MM.1S (cell line): Measurements from ENCODE around the gene ABCA13.

Experiments
- DNase-seq: peaks from one replicate; pipeline ENCODE4 v3.0.0-alpha.2; 2015
- H2AFZ ChIP-seq: fragments of 300-600 bp; sonication (generic); 2 replicates; pipeline ENCODE4 v1.6.0; 2016; ENCODE audit warnings: antibody characterized with exemption, low read length
- H3F3A ChIP-seq: fragments of 300-600 bp; sonication (generic); 2 replicates; pipeline ENCODE4 v1.6.1; 2016; ENCODE audit warnings: mild to moderate bottlenecking, antibody characterized with exemption, low read length, moderate library complexity, mixed read lengths; ENCODE audit not compliant: insufficient read depth
- H3K27ac ChIP-seq: fragments of 300-600 bp; sonication (generic); 2 replicates; pipeline ENCODE4 v1.5.1; 2016; ENCODE audit warnings: mild to moderate bottlenecking, low read length
- H3K27me3 ChIP-seq: fragments of 300-600 bp; sonication (generic); replicated peaks from 2 replicates; pipeline ENCODE4 v1.6.0; 2016; ENCODE audit warnings: low read length; ENCODE audit not compliant: insufficient read depth
- H3K36me3 ChIP-seq: fragments of 300-600 bp; sonication (generic); replicated peaks from 2 replicates; pipeline ENCODE4 v1.6.1; 2016; ENCODE audit warnings: mild to moderate bottlenecking, low read length, mixed read lengths; ENCODE audit not compliant: insufficient read depth
- H3K4me1 ChIP-seq: fragments of 300-600 bp; sonication (generic); 2 replicates; pipeline ENCODE4 v1.6.1; 2016; ENCODE audit warnings: low read length, mixed read lengths
- H3K4me2 ChIP-seq: fragments of 300-600 bp; sonication (generic); 2 replicates; pipeline ENCODE4 v1.6.0; 2016; ENCODE audit warnings: low read depth, low read length
- H3K4me3 ChIP-seq: fragments of 300-600 bp; sonication (generic); 2 replicates; pipeline ENCODE4 v1.5.1; 2016; ENCODE audit warnings: low read length, mixed read lengths
- H3K79me2 ChIP-seq: fragments of 300-600 bp; sonication (generic); 2 replicates; pipeline ENCODE4 v1.6.1; 2016; ENCODE audit warnings: mixed run types, low read length, mixed read lengths
- H3K9ac ChIP-seq: fragments of 300-600 bp; sonication (generic); 2 replicates; pipeline ENCODE4 v1.6.1; 2016; ENCODE audit warnings: low read length, mixed read lengths
- H3K9me2 ChIP-seq: fragments of 300-600 bp; sonication (generic); replicated peaks from 2 replicates; pipeline ENCODE4 v1.6.1; 2016; ENCODE audit warnings: mild to moderate bottlenecking, low read length, mixed read lengths; ENCODE audit not compliant: insufficient read depth
- H3K9me3 ChIP-seq: fragments of 300-600 bp; sonication (generic); replicated peaks from 2 replicates; pipeline ENCODE4 v1.6.1; 2016; ENCODE audit warnings: mild to moderate bottlenecking, low read length, mixed read lengths; ENCODE audit not compliant: insufficient read depth
- H4K20me1 ChIP-seq: fragments of 300-600 bp; sonication (generic); 2 replicates; pipeline ENCODE4 v1.6.1; 2016; ENCODE audit warnings: mild to moderate bottlenecking, low read length, moderate library complexity, mixed read lengths; ENCODE audit not compliant: insufficient read depth
- EZH2 ChIP-seq: fragments of 300-600 bp; sonication (generic); optimal IDR thresholded peaks from 2 replicates; pipeline ENCODE3; 2017; ENCODE audit warnings: low read depth, mild to moderate bottlenecking, antibody characterized with exemption, low read length, mixed read lengths
- EZH2phosphoT487 ChIP-seq: fragments of 300-600 bp; sonication (generic); IDR thresholded peaks from 2 replicates; pipeline ENCODE4 v1.6.1; 2018; ENCODE audit warnings: antibody characterized with exemption, low read length
- TF ChIP-seq, protein P1 (sequence below): fragments of 300-600 bp; sonication (generic); IDR thresholded peaks from 2 replicates; pipeline ENCODE4 v1.5.1; 2016; ENCODE audit warnings: antibody characterized with exemption, low read length, mixed read lengths

Gene ABCA13

DNA sequence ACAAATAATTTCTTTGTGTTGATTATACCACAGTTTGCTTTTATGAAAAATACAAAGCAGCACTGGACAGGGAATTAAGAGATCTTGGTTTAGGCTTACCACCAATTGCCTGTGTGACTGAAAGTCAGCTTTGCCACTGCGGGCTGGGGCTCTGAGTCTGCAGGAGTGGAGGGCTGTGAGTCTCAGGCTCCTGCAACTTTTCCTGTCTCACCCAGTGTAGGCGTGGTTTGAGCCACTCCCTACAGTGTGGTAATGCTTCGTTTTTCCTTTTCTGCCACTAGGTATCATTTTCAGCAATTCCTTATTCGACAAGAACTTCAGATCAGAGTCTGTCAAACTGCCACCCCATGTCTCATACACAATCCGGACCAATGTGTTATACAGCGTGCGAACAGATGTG is 180.6 kb downstream of the ABCA13 start:
- Histone ChIP-seq H3K9me3 (no peaks in the 10 kb centered on the region), H3K79me2 (no peaks in the 10 kb centered on the region), H3K36me3 (no peaks in the 10 kb centered on the region), H3K9ac (no peak overlapping the region), H3K27me3 (no peaks in the 10 kb centered on the region), H3K4me1 (peaks cover 16% of the 10 kb centered on the region), H3K4me3 (no peak overlapping the region), H3F3A (no peaks in the 10 kb centered on the region), H3K9me2 (0 out of 2 replicates have a peak, but pooled peaks cover 4% of the 10 kb centered on the region), H4K20me1 (no peaks in the 10 kb centered on the region), H2AFZ (no peak overlapping the region), H3K4me2 (no peak overlapping the region), H3K27ac (no peak overlapping the region)
- TF ChIP-seq, protein P1, sequence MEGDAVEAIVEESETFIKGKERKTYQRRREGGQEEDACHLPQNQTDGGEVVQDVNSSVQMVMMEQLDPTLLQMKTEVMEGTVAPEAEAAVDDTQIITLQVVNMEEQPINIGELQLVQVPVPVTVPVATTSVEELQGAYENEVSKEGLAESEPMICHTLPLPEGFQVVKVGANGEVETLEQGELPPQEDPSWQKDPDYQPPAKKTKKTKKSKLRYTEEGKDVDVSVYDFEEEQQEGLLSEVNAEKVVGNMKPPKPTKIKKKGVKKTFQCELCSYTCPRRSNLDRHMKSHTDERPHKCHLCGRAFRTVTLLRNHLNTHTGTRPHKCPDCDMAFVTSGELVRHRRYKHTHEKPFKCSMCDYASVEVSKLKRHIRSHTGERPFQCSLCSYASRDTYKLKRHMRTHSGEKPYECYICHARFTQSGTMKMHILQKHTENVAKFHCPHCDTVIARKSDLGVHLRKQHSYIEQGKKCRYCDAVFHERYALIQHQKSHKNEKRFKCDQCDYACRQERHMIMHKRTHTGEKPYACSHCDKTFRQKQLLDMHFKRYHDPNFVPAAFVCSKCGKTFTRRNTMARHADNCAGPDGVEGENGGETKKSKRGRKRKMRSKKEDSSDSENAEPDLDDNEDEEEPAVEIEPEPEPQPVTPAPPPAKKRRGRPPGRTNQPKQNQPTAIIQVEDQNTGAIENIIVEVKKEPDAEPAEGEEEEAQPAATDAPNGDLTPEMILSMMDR = no peak
- TF ChIP-seq EZH2phosphoT487 = no peak
- DNase-seq = no peak

DNA sequence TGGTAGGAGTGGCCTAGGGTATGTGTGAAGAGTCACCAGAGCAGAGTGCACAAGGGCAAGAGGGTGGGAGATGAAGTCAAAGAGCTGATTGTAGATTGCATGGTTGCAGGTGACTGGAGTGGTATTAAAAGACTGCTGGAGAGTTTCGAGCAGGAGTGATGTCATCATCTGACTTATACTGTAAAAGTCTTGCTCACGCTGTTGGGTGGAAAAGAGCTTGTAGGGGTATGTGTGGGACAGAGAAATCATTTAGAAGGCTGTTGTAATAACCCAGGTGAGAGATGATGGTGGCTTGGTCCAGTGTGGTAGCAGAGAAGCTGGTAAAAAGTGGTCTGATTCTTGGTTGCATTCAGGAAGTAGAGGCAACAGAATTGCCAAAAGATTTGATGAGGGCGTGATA is 184.1 kb downstream of the ABCA13 start:
- H3K36me3 ChIP-seq = no peaks in the 10 kb centered on the region
- no peaks in the 10 kb centered on the region for H3K4me1 ChIP-seq
- H3K9ac ChIP-seq = no peak overlapping the region
- H2AFZ ChIP-seq = no peak overlapping the region
- no peak overlapping the region for H3K27ac ChIP-seq
- TF ChIP-seq, protein P1 = no peak
- TF ChIP-seq EZH2 = no peak
- TF ChIP-seq EZH2phosphoT487 = no peak
- no peaks in the 10 kb centered on the region for H3F3A ChIP-seq
- H4K20me1 ChIP-seq = no peaks in the 10 kb centered on the region
- no peak for DNase-seq
- H3K27me3 ChIP-seq = no peaks in the 10 kb centered on the region
- H3K79me2 ChIP-seq = no peaks in the 10 kb centered on the region
- 0 out of 2 replicates have a peak, but pooled peaks cover 4% of the 10 kb centered on the region for H3K9me2 ChIP-seq
- H3K9me3 ChIP-seq = no peaks in the 10 kb centered on the region
- H3K4me2 ChIP-seq = no peak overlapping the region
- no peak overlapping the region for H3K4me3 ChIP-seq

DNA sequence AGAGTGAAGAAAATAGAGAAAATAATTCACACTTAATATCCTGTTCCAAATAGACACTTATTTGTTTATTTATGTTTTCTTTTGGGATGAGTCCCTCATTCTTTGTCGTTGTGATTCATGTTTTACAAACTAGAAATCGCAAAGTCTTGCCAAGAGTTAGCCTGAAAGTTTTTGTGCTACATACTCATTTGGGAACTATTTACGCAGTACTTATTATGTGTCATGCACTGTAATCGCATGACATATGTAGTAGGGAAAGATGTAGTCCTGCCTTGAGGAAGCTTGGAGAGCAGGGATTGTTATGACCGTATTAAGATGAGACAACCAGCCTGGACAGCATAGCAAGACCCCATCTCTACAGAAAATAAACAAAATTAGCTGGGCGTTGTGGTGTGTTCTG is 189.3 kb downstream of the ABCA13 start:
- DNase-seq = no peak
- Histone ChIP-seq H3K4me1 (no peaks in the 10 kb centered on the region), H3K9ac (no peak overlapping the region), H3K9me3 (no peaks in the 10 kb centered on the region), H3K36me3 (no peaks in the 10 kb centered on the region), H2AFZ (no peak overlapping the region), H3K27me3 (no peaks in the 10 kb centered on the region), H3K4me2 (no peak overlapping the region), H3F3A (no peaks in the 10 kb centered on the region), H3K4me3 (no peak overlapping the region), H3K79me2 (no peaks in the 10 kb centered on the region), H4K20me1 (no peaks in the 10 kb centered on the region), H3K9me2 (no peaks in the 10 kb centered on the region), H3K27ac (no peak overlapping the region)
- TF ChIP-seq, protein P1 = no peak
- TF ChIP-seq EZH2phosphoT487 = no peak
- TF ChIP-seq EZH2 = no peak
